HG02840 (cell line): ENCODE results near the gene BRF1.
"Not testable (repeated sequence)": the region's sequence is repeated elsewhere in the genome, so short reads cannot be mapped to it uniquely, and the experiment has no call there.

ENCODE experiments used
- ATAC-seq: cut with Tn5 transposase; IDR thresholded peaks from one replicate; pipeline ENCODE4 v1.9.1; 2021; ENCODE audit warnings: mild to moderate bottlenecking, moderate library complexity, moderate number of reproducible peaks; ENCODE audit not compliant: unreplicated experiment, low FRiP score

BRF1 gene

GRCh38 chr14:105297311-105297710 lies 3.5 kb downstream of the BRF1 start:
- not testable (repeated sequence) for ATAC-seq

- ATAC-seq = no peak
These were observed 6.6 kb downstream of the BRF1 start for GRCh38 chr14:105294142-105294597.

GRCh38 chr14:105292826-105293711 lies 7.7 kb downstream of the BRF1 start:
- no peak for ATAC-seq

DNA sequence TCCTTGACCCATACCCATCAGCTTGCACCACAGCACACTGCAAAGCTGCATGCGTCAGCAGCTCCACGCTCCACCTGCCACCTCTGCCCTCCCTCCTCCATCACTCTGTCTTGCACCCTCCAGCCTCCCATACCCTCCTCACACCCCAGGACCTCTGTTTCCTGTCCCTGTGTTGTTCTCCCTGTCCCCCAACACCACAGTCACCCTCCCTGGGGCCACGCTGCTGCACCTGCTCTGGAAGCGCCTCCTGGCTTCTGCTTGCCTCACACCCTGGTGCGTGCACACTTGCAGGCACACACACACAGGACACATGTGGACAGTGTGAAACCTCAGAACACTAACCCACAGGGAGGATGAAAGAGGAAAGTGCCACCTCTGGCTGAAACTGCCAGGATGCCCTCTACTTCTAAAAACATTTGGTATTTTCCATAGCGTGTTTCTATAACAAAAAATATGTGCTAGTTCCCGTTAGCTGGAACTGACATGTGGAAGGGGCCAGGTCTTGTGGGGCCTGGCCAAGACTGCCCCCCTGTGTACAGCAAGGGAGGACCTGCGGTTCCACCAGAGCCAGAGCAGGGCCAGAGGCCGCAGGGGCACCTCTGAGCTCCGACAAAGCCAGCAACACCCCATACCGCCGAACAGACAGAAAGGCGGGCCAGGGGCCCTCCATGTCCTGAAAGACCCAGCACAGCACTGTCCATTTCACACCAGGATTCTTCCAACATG lies 10.0 kb downstream of the BRF1 start:
- ATAC-seq = no peak

DNA sequence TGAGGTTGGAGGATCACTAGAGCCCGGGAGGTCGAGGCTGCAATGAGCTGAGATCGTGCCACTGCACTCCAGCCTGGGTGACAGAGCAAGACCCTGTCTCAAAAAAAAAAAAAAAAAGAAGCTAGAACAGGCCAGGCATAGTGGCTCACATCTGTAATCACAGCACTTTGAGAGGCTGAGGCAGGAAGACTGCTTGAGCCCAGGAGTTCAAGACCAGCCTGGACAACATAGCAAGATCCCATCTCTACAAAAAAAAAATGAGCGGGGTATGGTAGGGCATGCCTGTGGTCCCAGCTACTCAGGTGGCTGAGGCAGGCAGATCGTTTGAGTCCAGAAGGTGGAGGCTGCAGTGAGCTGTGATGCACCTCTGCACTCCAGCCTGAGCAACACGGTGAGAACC lies 11.9 kb downstream of the BRF1 start:
- ATAC-seq = not testable (repeated sequence)

GRCh38 chr14:105287249-105288102 lies 13.3 kb downstream of the BRF1 start:
- ATAC-seq = no peak

- ATAC-seq = no peak
These were observed 14.0 kb downstream of the BRF1 start for GRCh38 chr14:105286759-105287144.

GRCh38 chr14:105285174-105285573 lies 15.6 kb downstream of the BRF1 start:
- no peak for ATAC-seq

DNA sequence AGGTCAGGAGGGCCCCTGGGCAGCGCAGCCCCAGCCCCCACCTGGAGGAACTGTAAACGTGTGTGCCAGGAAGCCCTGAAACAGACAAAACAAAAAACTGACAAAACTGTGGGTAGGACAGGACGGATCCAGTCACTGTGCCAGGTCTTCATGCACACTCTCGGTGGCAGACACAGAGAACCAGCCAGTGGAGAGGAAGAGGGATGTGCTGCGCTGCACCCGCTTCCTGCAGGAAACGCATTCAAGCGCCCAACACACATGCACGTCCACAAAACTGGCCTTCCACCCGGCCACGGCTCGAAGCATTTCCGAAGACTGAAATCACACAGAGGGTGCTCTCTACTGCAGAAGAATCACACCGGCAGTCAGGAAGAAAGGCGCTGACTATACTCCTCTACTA lies 16.9 kb downstream of the BRF1 start:
- ATAC-seq = no peak

- no peak for ATAC-seq
These were observed 17.8 kb downstream of the BRF1 start for GRCh38 chr14:105283028-105283427.

- no peak for ATAC-seq
These were observed 18.6 kb downstream of the BRF1 start for GRCh38 chr14:105282098-105282725.

DNA sequence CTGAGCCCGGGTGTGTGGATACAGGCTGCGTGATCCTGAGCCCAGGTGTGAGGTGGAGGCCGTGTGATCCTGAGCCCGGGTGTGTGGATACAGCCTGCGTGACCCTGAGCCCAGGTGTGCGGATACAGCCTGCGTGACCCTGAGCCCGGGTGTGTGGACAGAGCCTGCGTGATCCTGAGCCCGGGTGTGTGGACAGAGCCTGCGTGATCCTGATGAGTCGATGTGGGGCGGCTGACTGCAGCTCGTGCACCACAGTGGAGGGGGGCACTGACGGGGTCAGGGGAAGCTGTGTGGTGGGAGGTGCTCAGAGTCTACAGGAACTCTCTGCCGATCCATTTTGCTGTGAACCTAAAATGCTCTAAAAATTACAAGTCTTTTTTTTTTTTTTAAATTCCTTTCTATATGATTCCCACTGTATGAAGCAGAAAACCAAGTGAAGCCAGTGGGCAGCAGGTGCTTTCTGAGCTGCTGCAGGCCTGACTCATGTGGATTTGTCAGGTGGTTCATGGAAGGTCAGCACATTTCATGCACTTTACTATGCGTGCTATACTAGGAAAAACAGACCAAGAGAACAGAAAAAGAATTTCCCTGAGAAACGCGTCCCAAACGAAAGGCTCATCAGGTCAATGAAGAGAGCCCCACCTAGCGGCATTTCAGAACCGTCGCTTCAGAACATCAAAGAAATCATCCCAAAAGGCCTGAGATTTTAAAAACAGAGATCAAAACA lies 19.3 kb downstream of the BRF1 start:
- no peak for ATAC-seq

DNA sequence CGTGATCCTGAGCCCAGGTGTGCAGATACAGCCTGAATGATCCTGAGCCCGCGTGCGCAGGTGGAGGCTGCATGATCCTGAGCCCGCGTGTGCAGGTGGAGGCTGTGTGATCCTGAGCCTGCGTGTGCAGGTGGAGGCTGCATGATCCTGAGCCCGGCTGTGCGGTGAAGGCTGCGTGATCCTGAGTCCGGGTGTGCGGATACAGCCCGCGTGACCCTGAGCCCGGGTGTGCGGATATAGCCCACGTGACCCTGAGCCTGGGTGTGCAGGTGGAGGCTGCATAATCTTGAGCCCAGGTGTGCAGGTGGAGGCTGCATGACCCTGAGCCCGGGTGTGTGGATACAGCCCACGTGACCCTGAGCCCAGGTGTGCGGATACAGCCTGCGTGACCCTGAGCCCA lies 20.3 kb downstream of the BRF1 start:
- ATAC-seq = no peak

GRCh38 chr14:105279642-105280361 lies 21.0 kb downstream of the BRF1 start:
- no peak for ATAC-seq

GRCh38 chr14:105277448-105277847 lies 23.4 kb downstream of the BRF1 start:
- not testable (repeated sequence) for ATAC-seq

DNA sequence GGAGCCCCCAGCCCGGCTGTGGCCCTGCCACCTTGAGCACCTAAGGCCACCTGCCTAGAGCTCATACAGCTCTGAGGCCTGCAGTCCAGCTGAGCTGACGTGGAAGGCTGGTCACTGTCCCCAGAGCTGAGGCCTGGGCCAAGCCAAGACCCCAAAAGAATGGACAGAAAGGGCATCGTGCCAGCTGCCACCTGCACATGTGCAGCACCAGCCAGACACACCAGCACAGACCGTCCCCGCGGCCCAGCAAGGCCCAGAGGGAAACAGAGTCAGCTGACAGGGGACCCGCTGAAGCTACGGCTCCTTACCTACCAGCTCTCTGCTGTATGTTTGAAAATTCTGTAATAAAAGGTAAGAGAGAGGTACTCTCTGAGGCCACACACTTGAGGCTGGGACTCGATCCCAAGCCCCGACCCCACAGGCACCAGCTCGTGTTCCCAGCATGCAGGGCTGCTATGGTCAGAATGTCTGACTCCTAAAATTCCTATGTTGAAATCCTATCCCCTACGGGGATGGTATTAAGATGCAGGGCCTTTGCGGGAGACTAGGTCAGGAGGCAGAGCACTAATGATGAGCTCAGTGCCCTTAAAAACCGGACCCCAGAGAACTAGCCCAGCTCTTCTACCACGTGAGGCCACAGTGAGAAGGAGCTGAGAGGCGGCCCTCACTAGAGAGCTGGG lies 25.4 kb downstream of the BRF1 start:
- ATAC-seq = no peak

GRCh38 chr14:105274637-105275036 lies 26.2 kb downstream of the BRF1 start:
- ATAC-seq = no peak

- no peak for ATAC-seq
These were observed 27.7 kb downstream of the BRF1 start for GRCh38 chr14:105273062-105273461.
